H1 (cell line): ENCODE results near the gene MATR3. TPM values are rescaled to one million over a fixed set of nuclear protein-coding genes. Genes with fewer than 3 reads are reported as not detected.

ENCODE experiments used
- CBX5 ChIP-seq: fragments of 300-800, 300-1000 bp; sonication (generic); IDR thresholded peaks from 2 replicates; pipeline ENCODE4 v1.7.1; 2016; ENCODE audit warnings: antibody characterized with exemption, low read length, low read depth
- SIRT6 ChIP-seq: IDR thresholded peaks from one replicate; pipeline ENCODE4 v1.7.1; 2012; ENCODE audit warnings: low read length, inconsistent platforms
- ZNF274 ChIP-seq: IDR thresholded peaks from 2 replicates; pipeline ENCODE4 v1.7.0; 2012; ENCODE audit warnings: low read length, borderline replicate concordance; ENCODE audit errors: extremely low read depth
- polyA plus RNA-seq, 7 experiments: library from polyadenylated mRNA; depleted of rRNA in 3 of 7; stranded (reverse) in 5 of 7; unstranded in 2 of 7; fragments of >200 nt in 5 of 7; fragments of 200-250 nt in 2 of 7; gene quantifications; 1 replicate in 5 of 7; 2 replicates in 1 of 7; 4 replicates in 1 of 7; pipeline versions ENCODE4 v1.2.1 to v1.2.3, GENCODE V29; 2011 to 2013; ENCODE audit warnings: missing spikeins in 2 of 7, mixed read lengths in 2 of 7
- total RNA-seq: library from RNA; stranded (reverse); fragmentation: NEBNext Ultra II Directional; extraction: Animal tissue kit (Norgen Biotek cat#: 25700); gene quantifications from 2 replicates; pipeline ENCODE4 v1.2.1, GENCODE V29; 2021
- TF ChIP-seq, protein P1 (sequence below): fragments of 300-600 bp; sonication (generic); IDR thresholded peaks from 2 replicates; pipeline ENCODE4 v1.7.1; 2012; ENCODE audit warnings: low read length, moderate library complexity, mild to moderate bottlenecking, inconsistent platforms; ENCODE audit not compliant: insufficient replicate concordance

MATR3 gene
- total and polyA plus RNA-seq, 2 of the 8 experiments (the other 6 are each of a cell fraction or from before 2014, with no cell fraction given) = 116 to 389 TPM

DNA sequence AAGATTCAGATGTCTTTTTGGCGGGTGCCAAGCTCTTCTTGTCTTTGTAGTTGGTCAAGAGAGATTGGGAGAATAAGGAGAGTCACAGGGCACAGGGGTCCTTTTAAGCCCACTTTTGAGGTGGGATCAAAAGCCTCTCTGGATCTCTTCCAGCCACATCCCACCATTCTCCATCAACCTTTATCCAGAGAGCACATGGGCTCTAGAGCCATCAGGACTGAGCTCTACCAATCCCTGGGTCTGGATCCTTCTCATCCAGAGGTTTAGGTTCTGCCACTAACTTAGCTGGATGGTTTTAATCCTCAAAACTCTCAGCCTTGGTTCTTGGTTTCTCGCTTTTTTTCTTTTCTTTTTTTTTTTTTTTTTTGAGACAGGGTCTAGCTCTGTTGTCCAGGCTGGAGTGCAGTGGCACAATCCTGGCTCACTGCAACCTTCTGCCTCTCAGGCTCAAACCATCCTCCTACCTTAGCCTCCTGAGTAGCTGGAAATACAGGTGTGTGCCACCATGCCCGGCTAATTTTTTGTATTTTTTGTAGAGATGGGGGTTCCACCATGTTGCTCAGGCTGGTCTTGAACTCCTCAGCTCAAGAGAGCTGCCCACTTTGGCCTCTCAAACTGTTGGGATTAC lies 44.6 kb upstream of the MATR3 start (continued):
- TF ChIP-seq, protein P1, sequence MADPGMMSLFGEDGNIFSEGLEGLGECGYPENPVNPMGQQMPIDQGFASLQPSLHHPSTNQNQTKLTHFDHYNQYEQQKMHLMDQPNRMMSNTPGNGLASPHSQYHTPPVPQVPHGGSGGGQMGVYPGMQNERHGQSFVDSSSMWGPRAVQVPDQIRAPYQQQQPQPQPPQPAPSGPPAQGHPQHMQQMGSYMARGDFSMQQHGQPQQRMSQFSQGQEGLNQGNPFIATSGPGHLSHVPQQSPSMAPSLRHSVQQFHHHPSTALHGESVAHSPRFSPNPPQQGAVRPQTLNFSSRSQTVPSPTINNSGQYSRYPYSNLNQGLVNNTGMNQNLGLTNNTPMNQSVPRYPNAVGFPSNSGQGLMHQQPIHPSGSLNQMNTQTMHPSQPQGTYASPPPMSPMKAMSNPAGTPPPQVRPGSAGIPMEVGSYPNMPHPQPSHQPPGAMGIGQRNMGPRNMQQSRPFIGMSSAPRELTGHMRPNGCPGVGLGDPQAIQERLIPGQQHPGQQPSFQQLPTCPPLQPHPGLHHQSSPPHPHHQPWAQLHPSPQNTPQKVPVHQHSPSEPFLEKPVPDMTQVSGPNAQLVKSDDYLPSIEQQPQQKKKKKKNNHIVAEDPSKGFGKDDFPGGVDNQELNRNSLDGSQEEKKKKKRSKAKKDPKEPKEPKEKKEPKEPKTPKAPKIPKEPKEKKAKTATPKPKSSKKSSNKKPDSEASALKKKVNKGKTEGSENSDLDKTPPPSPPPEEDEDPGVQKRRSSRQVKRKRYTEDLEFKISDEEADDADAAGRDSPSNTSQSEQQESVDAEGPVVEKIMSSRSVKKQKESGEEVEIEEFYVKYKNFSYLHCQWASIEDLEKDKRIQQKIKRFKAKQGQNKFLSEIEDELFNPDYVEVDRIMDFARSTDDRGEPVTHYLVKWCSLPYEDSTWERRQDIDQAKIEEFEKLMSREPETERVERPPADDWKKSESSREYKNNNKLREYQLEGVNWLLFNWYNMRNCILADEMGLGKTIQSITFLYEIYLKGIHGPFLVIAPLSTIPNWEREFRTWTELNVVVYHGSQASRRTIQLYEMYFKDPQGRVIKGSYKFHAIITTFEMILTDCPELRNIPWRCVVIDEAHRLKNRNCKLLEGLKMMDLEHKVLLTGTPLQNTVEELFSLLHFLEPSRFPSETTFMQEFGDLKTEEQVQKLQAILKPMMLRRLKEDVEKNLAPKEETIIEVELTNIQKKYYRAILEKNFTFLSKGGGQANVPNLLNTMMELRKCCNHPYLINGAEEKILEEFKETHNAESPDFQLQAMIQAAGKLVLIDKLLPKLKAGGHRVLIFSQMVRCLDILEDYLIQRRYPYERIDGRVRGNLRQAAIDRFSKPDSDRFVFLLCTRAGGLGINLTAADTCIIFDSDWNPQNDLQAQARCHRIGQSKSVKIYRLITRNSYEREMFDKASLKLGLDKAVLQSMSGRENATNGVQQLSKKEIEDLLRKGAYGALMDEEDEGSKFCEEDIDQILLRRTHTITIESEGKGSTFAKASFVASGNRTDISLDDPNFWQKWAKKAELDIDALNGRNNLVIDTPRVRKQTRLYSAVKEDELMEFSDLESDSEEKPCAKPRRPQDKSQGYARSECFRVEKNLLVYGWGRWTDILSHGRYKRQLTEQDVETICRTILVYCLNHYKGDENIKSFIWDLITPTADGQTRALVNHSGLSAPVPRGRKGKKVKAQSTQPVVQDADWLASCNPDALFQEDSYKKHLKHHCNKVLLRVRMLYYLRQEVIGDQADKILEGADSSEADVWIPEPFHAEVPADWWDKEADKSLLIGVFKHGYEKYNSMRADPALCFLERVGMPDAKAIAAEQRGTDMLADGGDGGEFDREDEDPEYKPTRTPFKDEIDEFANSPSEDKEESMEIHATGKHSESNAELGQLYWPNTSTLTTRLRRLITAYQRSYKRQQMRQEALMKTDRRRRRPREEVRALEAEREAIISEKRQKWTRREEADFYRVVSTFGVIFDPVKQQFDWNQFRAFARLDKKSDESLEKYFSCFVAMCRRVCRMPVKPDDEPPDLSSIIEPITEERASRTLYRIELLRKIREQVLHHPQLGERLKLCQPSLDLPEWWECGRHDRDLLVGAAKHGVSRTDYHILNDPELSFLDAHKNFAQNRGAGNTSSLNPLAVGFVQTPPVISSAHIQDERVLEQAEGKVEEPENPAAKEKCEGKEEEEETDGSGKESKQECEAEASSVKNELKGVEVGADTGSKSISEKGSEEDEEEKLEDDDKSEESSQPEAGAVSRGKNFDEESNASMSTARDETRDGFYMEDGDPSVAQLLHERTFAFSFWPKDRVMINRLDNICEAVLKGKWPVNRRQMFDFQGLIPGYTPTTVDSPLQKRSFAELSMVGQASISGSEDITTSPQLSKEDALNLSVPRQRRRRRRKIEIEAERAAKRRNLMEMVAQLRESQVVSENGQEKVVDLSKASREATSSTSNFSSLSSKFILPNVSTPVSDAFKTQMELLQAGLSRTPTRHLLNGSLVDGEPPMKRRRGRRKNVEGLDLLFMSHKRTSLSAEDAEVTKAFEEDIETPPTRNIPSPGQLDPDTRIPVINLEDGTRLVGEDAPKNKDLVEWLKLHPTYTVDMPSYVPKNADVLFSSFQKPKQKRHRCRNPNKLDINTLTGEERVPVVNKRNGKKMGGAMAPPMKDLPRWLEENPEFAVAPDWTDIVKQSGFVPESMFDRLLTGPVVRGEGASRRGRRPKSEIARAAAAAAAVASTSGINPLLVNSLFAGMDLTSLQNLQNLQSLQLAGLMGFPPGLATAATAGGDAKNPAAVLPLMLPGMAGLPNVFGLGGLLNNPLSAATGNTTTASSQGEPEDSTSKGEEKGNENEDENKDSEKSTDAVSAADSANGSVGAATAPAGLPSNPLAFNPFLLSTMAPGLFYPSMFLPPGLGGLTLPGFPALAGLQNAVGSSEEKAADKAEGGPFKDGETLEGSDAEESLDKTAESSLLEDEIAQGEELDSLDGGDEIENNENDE = no peak
- no peak for TF ChIP-seq SIRT6
- no peak for TF ChIP-seq ZNF274
- no peak for TF ChIP-seq CBX5
